Right kidney (tissue), 1 donor: Measurements from ENCODE around the gene PRKD1.
A peak's percentile ranks its signal among the peaks of the same experiment; 100 is the strongest.

Experiments used
- DNase-seq: peaks from one replicate; pipeline ENCODE4 v3.0.0-alpha.2; 2016

PRKD1 gene

DNA sequence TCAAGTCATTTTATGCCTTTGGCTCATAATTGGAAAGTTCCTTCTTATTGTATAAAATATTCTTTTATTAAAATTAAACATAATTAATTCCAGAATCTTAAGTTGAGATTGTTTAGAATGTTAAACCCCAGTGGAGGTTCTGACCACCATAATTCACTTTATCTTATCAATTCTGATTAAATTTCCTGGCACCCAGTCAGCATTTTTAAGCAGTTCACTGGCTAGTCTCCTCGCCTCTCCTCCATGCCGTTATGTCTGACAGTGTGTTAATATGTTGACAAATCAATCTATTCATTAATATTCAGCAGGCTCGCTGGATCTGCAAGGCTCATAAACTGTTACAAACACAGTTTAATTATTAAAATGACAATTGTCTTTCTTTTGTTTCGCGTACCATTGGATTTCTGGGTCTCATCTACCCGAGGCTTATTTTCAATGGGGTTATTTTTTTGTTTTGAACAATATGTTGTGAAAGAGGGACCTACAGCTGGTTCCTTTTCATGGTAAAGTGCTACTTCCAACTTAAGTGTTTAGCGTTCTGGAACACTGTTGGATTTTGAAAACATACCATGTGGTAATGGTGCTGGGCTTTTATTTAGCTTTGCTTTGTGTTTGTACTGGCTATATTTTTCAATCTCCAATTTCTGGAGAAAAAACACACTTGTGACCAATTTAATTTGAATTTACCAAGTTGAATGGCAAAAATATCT lies 339.7 kb downstream of the PRKD1 start:
- no peak for DNase-seq

DNA sequence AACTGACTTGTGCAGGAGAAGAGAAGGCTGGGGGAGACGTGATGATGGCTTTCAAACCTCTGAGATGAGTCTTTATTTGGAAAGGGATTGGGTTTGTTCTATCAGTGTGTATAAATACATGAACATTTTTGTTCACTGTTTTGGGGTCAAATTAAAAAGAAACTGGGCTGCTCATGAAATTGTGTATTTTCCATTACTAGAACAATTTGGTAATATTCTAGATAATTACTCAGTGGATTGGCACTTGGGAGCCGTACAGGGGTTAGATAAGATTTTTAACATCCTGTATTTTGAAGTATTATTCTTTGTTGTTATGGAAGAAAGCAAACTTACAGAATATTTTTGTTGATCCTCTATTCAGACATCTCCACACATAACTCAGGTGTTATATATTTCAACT lies 340.6 kb downstream of the PRKD1 start:
- DNase-seq: no peak

DNA sequence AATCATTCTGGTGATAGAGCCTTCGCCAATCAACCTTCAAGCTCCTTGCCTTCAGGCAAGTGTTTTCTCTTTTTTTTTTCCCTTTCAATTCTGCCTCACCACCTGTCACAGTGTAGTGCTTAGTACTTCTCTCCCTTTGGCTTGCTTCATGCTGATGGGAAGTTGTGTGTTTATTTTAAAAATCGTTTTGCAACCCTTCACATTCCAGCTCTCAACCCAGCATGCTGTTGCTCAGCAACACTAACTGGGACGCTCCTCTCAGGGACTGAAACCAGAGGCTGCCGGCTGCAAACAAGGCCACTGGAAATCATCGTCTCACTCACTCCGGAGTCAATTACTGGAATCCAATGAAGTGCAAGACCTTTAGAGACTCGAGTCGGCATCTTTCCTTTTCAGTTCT lies 342.7 kb downstream of the PRKD1 start:
- DNase-seq: peak; percentile 8

DNA sequence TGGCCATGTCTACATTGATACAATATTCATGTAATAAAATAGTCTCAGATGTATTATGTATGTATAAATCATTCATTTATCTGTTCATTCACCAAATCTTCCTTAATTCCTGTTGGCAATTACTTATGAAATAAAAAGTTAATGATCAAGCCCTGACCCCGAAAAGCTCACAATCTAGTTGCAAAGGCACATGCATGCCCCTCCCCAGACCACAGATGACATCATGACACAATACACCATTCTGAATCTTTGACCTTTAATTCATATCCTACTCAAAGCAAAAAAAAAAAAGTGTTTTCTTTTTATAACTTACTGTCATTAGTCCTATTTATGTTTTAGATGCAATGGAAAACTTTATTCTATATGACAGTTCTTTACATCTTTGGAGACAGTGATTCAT lies 346.9 kb downstream of the PRKD1 start:
- no peak for DNase-seq

DNA sequence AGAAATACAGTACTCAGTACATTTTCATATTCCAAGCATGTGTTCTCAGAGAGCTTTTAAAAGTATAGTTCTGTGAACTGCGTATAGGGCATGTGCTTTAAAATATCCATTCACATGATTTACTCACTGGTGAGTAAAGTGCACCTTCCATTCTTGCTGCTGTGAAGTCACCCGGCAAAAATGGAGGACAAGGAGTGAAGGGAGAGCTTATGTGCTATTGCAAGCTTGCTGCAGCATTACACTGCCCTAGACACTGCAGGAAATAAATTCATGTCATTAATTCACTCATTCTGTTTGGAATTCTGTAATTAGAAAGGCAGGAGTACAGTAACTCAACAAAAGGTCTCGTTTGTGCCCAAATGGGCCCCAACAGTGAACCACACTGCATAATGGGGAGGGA lies 347.8 kb downstream of the PRKD1 start:
- no peak for DNase-seq

DNA sequence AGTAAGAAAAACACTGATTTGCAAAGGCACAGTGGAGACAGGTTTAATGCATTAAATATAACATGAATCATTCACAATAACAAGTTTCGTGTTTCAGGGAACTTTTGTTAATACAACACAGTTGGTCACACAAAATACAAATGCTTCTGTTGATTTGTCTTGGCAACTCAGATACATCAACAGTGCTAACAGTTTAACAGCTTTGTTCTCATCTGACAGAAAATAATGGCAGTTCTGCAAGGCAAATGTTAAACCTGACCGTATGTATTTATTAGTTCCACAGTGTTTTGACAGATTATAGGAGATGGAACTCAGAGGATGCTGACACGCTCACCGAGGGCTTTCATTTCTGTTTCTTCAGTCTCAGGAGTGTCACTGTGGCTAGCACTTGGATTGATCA lies 350.7 kb downstream of the PRKD1 start:
- no peak for DNase-seq

DNA sequence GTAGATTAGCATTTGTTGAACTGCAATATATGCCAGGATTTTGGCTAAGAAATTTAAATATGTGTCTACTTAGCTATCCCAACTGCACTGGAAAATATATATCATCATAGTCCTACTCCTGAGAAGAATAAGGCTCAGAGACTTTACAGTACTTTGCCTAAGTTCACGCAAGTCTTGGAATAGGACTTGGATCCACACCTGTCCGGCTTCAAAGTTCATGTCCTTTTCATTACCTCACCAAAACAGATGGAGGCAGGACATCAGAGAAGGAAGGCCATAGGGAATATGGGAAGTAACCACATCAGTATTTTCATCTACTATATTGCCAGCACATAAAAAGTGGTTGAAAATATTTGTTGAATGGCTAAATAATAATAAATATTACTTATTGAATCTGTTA lies 358.5 kb downstream of the PRKD1 start:
- DNase-seq: no peak

DNA sequence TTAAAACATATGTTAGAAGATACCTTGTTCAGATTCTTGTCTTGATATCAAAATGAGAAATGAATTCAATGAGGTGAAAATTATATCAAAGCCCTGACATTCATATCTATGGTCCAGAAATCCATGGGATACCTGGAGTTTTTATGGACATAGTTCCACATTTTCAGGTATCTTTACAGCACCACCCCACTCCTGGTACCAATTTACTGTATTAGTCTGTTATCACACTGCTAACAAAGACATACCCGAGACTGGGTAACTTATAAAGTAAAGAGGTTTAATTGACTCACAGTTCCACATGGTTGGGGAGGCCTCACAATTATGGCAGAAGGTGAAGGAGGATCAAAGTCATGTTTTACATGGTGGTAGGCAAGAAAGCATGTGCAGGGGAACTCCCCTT lies 361.5 kb downstream of the PRKD1 start:
- DNase-seq: no peak

DNA sequence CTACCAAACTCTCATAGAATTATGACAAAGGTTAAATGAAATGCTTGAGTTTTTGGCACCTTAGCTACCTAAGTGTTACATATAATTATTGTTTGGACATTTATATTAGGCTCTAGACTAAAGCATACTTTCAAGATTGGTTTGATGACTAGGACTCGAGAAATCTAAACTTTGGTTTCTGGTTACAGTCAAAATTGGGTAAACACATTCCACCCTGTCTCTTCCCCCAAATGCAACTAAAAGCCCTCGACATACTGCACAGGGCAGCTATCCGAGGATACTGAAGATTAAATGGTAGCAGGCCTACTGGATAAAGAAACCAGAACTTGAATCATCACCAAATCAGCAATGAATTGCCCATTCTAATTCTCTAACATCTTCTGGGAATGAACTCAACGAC lies 369.1 kb downstream of the PRKD1 start:
- no peak for DNase-seq

DNA sequence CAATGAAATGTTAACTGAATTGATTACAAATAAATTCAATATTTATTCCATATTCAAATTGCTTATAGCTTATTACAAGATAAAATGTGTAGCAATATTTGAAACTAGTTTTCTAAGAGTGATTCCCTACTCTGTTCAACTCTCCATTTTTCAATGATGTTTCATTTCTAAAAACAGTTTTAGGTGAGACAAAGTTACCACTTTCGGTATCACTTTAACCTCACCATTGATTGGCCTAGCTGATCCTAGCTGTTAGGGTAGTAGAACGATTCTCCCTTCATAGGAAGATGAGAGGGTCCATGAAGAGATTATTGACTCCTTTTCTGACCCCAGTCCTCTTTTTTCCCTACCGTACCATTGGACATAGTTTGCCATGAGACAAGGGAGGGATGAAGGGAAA lies 373.3 kb downstream of the PRKD1 start:
- DNase-seq: no peak

DNA sequence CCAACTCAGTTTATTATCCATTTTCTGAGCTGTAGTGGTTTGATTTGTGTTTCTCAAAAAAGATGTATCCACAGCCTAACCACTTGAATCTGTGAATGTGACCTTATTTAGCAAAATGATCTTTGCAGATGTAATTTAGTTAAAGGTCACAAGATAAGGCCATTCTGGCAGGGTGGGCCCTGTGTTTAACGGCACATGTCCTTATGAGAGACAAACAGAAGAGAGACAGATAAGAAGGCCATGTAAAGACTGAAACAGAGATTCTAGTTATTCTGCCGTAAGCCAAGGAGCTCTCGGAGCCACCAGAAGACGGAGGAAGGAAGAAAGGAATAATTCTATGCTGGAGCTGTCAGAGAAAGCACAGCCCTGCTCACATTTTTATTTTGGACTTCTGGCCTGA lies 374.2 kb downstream of the PRKD1 start:
- no peak for DNase-seq

DNA sequence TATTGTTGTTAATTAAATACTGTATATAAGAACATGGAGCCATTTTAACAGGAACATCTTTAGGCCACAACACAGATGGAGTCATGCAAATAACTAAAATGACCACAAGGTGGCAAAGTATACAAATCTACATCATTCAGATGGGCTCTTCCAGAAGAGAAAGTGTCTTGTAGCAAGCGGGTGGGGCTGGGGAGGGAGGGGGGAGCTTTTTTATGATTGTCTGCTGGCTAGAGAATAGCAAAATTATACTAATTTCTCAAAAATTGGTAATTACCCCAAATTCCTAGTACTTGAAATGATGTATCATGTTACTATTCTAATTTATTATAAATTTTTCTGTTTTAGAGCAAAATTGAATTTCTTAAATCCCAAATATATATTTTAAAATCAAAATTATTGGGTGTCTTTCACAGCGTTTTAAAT lies 378.7 kb downstream of the PRKD1 start:
- DNase-seq: peak; percentile 12

DNA sequence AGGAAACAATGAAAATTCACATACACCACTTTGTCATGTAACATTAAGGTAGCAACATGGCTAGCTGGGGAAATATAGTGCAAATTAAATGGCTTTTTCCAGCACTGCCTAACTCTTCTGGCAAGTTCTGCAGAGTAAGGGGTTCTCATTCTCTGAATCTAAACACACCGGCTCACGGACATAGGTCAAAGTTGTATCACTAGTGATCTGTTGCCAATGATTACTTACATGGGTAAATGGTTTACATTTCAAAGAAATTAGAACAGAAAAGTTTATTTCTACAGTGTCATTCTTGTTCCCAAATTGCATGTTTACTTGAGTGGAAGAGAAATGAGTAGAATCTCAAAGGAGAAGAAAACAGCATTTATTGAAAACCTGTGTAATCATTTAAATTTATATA lies 381.9 kb downstream of the PRKD1 start:
- DNase-seq: no peak

DNA sequence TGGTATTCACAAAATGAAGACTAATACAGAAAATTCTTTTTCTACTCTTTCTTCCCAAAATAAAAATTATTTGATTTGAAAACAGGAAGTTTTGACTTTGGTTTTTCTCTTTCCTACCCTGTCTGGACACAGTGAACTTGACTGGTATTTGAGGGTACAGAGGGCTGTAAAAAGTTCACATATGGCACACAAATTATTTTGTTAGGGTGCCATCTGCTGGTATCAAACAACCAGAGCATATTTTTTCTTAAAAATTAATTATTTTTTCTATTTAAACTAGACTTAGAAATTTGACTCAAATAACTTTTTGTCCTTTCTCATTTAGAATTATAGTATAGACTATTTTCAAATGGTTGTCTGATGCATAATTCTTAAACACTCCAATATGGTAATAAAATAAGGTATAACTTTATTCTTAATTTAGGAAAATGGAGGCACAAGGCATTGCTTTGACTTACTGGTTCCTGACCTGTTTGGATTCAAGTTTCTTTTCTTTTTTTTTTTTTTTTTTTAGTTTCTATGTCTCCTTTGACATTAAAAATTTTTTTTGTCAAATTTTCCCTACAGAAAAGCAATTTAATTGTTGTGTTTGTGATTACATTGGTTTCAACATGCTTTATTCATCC lies 390.6 kb downstream of the PRKD1 start:
- no peak for DNase-seq

DNA sequence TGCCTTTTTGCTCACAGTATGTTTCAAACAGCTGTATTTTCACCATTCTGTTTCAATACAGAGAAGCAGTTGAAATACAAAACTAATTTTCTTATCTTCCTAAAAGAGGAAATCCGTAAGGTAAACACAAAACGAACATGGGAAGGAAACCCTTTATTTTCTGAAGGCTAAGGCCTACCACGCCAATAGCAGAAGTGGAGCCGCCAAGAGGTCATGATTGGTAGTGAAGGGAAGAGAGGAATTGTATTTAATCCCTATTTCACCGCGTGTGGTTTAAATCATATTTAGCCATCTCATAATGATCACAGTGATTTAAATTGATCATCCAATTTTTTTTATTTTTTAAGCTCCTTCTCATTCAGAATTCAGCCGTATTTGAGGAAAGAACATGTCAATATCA lies 398.2 kb downstream of the PRKD1 start:
- DNase-seq: no peak

DNA sequence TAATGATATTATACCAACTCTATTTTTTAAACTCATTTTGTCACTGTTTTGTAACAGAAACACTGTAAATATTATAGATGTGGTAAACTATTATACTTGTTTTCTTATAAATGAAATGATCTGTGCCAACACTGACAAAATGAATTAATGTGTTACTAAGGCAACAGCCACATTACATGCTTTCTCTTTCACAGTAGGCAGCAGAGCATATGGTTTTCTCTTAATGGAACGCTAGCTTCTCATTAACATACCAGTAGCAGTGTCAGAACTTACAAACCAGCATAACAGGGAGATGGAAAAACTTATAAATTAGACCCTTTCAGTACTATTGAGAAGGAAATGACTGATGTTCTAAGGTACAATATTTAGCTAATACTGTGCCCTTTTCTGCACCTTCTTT lies 398.8 kb downstream of the PRKD1 start:
- no peak for DNase-seq

DNA sequence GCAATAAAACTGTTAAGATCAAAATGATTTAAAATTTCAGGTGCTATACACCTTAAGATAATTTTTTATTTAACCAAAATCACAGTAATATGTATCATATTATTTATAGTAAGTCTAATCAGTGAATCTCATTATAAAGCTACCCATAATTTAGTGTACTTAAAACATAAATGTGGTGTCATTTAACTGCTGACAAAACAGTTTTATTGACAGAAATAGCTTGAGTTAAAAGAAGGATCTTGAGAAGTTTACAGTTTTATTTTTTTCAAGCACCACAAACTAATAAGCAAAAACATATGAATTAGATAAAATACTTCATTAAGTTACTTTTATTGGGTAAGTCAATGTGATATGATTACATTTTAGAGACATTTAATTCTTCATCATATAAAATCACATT lies 400.4 kb downstream of the PRKD1 start:
- DNase-seq: no peak
